Activated CD4-positive, CD25-positive, alpha-beta regulatory T cell treated with anti-CD3 and anti-CD28 coated beads, Interleukin-2, amount 50 U/mL, for 72 hours (primary cell): Measurements from ENCODE around the gene NDRG3.
A peak's percentile ranks its signal among the peaks of the same experiment; 100 is the strongest.

Experiments
- DNase-seq: peaks from one replicate; pipeline ENCODE4 v3.0.0; 2021

The NDRG3 gene

GRCh38 chr20:36604952-36605398 lies 140.9 kb downstream of the NDRG3 start:
- peak; percentile 58 for DNase-seq
